Measurements from ENCODE around the gene FSCN2.

The FSCN2 gene, protein sequence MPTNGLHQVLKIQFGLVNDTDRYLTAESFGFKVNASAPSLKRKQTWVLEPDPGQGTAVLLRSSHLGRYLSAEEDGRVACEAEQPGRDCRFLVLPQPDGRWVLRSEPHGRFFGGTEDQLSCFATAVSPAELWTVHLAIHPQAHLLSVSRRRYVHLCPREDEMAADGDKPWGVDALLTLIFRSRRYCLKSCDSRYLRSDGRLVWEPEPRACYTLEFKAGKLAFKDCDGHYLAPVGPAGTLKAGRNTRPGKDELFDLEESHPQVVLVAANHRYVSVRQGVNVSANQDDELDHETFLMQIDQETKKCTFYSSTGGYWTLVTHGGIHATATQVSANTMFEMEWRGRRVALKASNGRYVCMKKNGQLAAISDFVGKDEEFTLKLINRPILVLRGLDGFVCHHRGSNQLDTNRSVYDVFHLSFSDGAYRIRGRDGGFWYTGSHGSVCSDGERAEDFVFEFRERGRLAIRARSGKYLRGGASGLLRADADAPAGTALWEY
- total RNA-seq, result 1.3 reads per million

DNA sequence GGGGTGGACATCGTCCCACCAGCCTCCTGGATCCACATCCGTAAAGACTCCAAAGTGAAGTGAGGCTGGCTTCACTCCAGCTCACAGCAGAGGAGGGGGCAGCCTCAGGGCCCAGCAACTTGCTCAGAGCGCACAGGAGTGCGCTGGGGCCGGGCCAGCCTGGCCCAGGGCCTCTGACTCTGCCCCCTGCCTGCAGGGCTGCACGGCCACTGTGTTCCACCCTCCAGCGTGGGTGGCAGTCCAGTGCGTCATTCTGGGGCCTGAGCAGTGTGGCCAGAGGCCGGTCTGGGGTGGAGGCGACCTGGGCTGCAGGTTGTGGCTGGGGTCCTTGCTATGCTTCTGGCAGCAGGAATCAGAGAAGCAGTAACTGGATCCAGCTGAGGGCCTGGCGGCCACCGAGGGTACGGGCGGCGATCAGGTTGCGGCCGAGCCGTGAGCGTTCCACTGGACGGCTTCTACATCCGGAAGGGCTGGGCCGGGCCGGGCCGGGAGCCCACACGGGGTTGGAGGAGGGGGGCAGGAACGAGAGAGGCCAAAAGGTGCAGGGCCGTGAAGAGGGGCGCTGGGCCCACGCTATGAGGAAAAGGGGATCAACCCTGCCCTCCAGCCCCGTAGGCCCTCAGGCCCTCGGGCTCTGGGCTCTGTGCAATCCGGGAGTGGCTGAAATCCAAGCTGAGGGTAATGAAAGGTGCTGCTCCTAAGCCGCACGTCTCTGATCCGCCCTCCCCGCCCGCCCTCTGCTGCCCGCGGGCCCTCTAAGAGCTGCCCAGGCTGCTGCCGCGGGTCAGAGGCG lies at the start of gene FSCN2:
Gene FSCN2, plus strand, starts transcription at position 787 of the 793 bp plus-strand sequence. CDS start 155 bp downstream, outside the sequence.
- DNase-seq, result no peak

DNA sequence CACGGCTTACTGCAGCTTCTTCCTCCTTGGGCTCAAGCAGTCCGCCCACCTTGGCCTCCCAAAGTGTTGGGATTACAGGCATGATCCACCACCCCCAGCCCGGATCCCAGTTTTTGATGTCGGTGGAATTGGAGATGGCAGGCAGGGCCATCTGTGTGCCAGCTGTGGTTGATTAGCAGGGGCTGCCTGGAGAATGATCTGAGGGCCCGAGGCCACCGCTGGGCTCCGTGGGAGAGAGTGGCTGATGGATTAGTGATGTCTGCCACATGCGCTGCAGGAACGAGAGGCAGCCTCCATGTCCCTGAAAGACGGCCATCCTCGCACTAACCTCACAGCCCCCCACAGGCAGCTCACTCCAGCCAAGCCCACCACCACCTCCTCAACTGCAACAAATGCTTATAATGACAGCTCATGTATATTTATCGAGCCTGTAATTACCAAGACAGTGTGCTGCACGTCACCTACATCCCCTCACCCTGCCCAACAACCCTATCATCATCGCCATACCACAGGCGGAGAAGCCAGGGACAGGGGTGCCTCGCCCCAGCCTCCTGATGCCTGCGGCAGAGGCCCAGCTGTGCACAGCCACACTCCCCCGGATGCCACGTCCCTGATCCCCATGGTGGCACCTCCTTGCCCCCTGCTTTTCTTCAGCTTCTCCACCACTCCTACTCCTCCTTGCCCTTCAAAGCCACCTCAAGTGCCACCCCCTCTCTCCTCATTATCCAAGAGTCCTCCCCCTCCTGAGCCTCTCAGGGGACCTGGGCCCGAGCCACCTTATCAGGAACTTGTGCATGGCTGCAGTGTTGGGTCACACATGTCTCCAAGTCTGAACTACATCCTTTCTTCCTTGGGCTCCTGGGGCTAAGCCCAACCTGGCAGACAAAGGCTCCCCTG lies 48.8 kb upstream of the FSCN2 start:
- DNase-seq, result no peak

DNA sequence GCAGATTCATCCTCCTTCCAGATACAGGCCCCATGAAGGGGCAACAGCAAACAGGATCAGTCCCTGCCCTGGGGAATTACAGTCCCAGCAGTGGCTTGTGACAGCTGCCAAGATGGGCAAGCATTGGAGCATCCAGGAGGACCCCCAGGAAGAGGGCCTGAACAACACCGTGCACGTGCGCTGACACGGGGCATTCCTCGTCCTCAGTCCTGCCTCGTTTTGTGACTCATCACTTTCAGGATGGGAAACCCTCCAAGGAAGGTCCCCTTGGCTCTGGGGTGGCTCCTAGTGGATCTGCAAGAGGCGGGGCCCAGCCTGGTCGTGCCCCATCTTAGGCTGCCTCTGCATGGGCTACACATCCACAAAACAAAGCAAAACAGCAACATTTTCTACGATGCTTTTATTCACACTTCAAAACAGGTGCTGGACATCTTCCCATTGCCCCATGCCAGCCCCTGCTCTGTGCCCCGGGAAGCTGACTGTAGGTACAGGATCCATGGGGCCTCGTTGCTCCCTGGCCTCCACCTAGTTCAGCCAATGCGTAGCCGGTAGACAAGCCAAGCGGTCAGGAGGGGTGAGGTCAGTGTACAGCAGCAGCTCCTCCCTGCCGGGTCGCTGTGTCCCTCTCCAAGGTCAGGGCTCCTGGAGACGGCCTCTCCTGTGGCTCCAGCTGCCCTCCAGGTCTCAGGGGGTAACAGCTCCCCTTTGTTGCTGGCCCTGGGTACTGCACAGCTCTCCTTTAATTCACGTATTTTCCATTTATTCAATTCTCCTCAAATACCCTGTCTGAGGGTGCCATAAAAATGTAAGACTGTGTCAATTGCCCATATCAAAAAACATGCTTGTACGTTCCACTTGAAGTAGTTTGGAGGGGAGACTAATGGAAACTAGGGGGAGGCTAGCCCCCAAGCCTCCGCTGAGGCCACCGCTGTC lies 47.8 kb upstream of the FSCN2 start:
- DNase-seq, result no peak

DNA sequence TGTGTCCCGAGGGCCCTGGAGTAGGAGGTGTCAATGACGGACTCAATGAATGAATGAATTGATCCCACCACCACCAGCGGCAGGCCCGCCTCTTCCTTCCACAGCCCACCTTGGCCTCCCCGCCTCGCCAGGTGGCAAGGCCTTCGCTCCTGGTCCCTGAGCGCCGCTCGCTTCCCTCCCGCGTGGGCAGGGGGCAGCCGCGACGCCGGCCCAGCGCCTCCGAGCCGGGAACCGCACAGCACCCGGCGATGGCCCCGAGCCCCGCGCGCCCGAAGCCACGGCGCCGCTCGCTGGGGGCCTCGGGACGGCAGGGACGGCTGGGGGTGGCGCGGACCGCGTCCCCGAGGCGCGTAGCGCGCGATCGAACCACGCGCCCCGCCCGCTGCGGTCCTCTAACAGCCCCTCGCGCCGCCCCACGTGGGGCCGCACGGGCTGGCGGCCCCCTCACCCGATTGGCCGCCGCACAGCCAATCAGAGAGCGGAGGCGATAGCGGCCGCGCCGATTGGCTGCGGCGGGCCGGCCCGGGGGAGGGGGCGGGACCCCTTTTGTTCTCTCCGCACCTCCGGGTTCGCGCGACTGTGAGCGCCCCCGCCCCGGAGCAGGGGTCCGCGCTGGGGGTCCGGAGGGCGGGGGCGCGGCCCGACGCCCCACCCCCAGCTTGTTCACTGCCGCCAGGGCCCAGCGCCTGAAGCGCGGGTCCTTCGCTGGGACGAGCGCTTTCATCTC lies 46.9 kb upstream of the FSCN2 start:
- peak; percentile 41 for DNase-seq

DNA sequence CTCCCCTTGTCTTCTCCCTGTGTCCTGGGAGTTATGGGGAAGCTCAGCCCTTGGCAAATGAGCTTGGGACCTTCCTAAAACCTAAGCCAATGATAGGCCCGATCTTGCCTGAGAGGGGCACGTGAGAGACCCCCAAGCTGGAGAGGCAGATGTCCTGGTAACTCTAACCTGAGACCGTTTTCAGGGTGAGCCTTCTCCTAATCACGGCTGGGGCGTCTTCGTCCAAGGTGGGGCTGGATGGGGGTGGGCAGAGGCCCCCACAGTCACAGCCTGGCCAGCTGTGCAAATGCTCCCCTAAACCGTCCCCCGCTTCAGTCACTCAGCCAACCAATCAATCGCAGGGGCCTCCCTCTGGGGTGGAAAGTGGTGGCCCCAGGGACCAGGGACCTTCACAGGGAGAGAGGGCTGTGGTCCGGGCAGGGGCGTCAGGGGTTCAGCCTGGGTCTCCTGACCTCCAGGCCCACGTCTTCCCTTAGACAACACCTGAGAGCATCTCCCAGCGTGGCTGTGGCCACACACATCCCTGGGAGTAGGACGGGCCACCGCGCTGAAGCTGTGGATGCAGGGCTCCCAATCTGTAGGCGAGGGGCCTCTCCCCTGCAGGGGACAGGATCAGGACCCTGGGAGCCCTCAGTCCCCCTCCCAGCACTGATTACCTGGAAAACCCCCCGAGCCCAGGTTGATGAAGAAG lies 46.2 kb upstream of the FSCN2 start:
- no peak for DNase-seq

DNA sequence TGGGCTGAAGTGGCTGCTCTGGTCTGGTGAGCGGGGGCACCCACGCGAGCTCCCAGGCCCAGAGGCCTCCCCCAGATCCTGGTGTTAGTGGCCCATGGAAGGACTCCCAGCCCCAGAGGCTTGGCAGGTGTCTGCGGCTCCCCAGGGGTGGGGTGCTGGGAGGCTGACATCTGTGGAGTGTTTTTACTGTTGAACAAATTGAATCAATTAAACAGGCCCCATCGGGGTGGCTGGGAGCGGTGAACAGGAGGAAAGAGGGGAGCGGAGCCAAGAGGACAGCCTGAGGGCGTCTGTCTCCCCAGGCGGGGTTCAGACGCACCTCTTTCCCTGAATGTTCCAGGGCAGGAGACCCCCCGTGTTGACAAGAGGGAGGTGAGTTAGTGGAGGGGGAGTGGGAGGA lies 45.5 kb upstream of the FSCN2 start:
- DNase-seq, result no peak

DNA sequence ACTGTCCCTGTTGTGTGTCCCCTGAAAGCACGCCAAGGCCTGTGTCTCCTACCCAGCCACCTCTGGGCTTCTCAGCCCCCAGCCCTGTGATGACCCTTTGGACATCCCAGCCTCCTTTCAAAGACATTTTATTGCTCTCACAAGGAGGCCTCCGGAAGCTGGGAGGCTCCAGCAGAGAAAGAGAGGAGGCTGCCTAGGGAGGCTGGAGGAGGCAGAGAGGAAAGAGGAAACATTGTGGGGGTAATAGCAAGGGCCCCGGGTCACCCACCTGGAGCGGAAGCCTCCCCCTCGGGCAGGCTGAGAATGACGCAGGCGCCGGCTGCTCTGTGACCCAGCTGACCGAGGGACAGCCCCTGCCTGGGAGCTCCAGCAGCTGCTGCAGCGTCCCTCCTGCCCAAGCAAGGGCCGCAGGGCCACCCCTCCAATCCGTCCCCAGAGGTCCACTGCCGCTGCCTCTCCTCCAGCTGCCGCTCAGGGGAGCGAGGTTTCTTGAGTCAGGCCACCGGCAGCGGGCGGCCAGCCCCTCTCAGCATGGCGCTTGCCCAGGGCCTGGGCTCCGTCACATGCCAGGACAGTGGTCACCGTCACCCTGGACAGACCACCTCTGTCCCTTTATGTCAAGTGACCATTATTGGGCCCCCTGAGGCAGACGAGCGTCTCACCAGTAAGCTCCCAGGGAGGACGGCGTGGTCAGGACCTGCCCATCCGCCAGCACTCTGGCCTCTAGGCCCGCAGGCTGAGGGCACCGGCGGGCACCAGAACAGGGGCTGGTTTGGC lies 44.9 kb upstream of the FSCN2 start:
- DNase-seq, result no peak

DNA sequence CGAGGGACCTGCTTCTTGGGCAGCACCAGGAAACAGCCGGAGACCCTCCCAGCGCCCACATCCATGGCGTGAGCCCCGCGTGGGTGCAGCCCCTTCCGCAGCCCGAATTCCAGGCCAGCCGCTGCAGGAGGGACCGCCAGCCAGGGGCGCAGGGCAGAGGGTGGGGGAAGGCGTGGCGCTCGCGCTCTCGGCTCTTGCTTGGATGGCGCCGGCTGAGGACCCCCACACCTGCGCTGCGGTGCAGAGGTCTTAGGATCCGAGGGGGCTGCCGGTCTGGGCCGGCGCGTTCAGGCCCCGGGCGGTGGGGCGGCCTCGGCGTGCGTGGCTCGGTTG lies 44.3 kb upstream of the FSCN2 start:
- no peak for DNase-seq

DNA sequence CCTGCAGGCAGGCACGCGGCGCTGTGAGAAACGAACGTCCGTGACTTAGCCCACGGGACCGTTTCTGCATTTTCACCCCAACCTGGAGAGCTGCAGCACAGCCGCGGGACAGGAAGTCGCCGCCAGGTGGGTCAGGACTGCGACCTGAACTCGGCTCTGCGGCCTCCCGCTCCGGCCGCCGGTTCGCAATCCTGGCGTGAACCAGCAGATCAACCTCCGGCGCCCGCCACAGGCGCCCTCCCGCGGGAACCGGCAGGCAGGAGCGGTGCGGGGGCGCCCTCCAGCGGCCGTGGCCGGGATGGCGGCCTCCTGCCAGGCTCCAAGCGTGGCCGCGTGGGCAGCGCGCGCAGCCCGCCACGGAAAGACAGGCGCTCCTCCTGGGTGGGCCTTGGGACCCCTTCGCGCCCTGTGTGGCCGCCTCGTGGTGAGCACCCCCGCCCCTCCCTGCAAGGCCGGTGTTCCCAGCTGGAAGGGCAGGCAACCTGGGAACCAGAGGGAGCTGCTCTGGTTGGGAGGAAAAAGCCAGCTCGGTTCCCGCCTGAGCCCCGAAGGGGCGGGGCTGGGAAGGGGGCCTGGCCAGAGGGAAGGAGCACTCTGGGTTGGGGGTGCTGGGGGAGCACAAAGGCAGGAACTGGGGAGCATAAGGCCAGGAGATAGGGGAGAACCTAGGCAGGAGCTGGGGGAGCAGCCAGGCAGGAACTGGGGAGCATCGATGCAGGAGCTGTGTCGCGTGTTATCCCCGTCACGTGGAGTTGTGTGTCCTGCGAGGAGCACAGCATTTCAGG lies 43.8 kb upstream of the FSCN2 start:
- DNase-seq, result peak; percentile 83

DNA sequence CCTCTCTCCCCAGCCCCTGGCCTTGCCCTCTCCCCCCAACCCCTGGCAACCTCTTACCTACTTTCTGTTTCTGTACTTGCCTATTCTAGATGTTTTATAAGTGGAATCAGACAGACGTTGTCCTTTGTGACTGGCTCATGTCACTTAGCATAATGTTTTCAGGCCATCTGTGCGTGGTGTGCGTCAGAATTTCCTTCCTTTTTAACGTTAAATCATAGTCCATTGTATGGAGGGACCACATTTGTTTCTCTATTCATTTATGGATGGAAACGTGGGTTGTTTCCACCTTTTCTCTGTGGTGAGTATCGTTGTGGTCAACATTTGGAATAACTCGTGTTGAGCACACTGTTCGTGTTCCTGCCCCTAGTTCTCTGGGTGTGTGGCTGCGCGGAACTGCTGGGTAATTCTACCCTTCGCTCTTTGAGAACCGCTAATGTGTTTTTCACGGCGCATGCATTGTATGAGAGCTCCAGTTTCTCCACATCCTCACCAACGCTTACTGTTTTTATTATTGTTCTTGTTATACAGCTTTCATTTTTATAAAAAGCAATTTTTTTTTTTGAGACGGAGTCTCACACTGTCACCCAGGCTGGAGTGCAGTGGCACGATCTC lies 41.9 kb upstream of the FSCN2 start:
- no peak for DNase-seq

DNA sequence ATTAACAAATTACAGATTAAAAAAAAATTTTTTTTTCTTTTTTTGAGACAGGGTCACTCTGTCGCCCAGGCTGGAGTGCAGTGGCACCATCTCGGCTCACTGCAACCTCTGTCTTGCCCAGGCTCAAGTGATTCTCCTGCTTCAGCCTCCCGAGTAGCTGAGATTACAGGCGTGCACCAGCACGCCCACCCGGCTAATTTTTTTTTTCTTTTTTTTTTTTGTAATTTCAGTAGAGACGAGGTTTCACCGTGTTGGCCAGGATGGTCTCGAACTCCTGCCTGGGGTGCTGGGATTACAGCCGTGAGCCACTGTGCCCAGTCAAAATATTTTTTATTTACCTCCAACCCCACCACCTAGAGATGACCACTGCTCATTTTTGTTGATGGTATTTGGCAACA lies 41.1 kb upstream of the FSCN2 start:
- DNase-seq, result no peak

DNA sequence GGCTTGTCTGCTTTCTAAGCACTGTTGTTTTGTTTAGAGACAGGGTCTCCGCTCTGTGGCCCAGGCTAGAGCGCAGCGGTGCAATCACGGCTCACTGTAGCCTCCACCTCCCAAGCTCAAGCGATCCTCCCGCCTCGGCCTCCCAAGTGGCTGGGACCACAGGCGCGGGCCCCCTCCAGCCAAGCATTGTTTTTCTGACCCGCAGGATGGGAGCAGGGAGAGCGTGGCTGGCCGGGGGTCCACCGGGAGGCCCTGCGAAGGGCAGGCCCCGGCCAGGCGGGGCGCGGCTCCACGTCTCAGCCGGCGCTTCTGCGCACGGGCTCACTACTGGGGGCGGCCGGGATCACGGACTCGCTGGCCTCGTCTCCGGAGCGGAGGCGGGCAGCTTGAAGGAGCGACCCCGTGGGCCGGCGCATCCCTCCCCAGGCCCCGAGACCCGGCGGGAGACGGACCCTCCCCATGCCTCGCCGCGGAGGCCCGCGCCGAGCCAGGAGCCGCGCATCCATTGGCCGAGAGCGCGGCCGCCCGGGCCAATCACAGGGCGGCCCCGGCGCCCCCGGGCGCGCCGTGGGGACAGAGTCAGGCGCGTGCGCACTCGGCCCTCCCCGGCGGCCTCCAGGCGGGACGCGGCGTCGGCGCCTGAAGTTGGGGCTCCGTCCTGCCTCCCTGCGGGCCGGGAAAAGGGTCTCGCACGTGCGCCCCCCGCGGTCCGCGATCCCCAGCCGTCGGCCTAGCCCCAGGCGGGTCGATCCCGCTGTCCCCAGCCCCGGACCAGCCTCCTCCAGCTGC lies 40.5 kb upstream of the FSCN2 start:
- peak; percentile 68 for DNase-seq

DNA sequence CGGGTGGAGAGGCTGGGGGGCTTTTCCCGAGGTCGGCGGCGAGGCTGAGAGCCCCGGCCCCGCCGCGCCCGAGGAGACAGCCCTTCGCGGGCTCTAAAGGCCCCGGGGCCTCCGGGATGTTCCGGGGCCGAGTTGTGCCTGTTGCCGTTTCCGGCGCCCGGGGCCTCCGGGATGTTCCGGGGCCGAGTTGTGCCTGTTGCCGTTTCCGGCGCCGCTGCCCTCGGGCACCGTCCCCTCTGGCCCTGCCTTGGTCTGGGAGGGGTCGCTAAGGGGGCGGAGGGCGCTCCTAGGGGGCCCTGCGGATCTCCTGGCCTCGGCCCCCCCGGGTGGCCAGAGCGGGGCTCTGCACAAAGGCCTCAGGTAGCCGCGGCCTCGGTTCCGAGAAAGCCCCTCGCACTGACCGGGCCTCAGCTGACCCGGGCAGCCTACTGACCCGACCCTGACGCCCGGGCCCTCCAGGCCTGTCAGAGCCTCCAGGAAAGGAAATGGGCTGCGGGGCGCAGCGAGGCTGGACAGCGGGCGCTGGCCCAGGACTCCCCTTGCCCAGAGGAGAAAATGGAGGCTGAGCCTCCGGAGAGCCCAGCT lies 39.8 kb upstream of the FSCN2 start:
- no peak for DNase-seq

DNA sequence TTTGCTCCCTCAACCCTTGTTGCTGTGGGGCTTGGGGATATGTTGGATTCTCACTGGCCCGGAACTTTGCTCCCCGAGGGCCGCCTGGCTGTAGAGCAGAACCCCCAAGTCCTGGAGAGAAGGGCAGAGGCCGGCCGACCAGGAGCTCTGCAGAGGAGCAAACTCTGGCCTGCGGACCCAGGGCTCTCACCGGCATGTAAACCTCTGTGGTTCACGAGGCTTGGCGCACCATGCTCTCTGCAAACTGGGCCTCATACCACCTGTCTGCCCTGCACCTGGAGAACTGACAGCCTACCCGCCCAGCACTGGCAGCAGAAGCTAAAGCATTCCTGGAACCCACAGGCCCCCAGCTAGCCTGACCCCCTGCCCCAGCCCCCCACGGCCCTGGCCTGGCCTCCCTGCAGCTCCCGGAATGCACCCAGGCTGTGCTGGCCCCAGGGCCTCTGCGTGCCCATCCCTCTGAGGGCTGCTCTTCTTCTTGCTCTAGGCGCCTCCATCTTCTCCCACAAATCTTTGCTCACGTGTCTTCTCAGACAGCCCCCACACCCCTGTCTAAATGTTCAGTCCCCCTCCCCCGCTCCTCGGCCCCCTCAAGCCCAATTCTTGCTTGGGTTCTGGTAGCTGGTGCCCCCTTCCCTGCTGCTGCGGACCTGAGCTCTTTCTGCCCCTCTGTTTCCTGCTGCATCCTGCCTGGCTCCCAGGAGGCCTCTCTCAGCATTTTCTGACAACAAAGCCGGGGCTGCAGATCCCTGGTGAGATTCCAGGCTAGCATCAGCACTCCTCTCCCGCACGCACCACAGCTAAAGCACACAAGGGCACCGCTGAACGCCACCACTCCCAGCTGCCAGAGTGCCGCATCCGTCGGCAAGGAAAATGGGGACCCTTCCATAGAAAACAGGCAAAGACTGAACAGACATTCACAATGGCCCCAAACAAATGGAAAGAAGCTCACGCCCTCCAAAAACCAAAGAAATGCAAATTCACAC lies 38.9 kb upstream of the FSCN2 start:
- no peak for DNase-seq
